ENCODE results near the gene SEPTIN8.

Gene SEPTIN8

GRCh38 chr5:132797651-132798050 is 20.6 kb upstream of the SEPTIN8 start:
- no peaks in the 10 kb centered on the region for H3K27me3 ChIP-seq
- no peaks in the 10 kb centered on the region for H3K4me1 ChIP-seq
- H3K4me2 ChIP-seq, result no peak overlapping the region
- no peaks in the 10 kb centered on the region for H4K20me1 ChIP-seq
- no peak overlapping the region for H3K27ac ChIP-seq
- TF ChIP-seq Cebpa-rat (IDR thresholded peaks at IDR 0.05), result no peak
- no peak overlapping the region for H3K9ac ChIP-seq
- no peaks in the 10 kb centered on the region for H3K9me3 ChIP-seq (replicated peaks in 1 of 11)
- no peaks in the 10 kb centered on the region for H3K36me3 ChIP-seq
- no peak overlapping the region for H3K4me3 ChIP-seq

- no peak overlapping the region for H3K27ac ChIP-seq
- no peak overlapping the region for H3K4me2 ChIP-seq
- H3K36me3 ChIP-seq, result no peaks in the 10 kb centered on the region
Measured at GRCh38 chr5:132791026-132791425, 14.0 kb upstream of the SEPTIN8 start.

GRCh38 chr5:132790201-132790865 is 13.3 kb upstream of the SEPTIN8 start:
- no peak overlapping the region for H3K9ac ChIP-seq
- H3K27ac ChIP-seq, result no peak overlapping the region
- H3K27me3 ChIP-seq, result no peaks in the 10 kb centered on the region
- H3K4me1 ChIP-seq, result peaks cover 3 to 8% (median 7%) of the 10 kb centered on the region in 10 experiments
- TF ChIP-seq Cebpa-rat (IDR thresholded peaks at IDR 0.05), result no peak
- H3K36me3 ChIP-seq, result no peaks in the 10 kb centered on the region
- H4K20me1 ChIP-seq, result no peaks in the 10 kb centered on the region
- no peak overlapping the region for H3K4me2 ChIP-seq
- H3K9me3 ChIP-seq (replicated peaks in 1 of 11), result no peaks in the 10 kb centered on the region
- no peak overlapping the region for H3K4me3 ChIP-seq

More at GRCh38 chr5:132791026-132791425, 14.0 kb upstream of the SEPTIN8 start:
- H3K4me3 ChIP-seq, result no peak overlapping the region
- H3K4me1 ChIP-seq, result peaks cover 0 to 2% (median under 1%) of the 10 kb centered on the region in 10 experiments; a peak in 7 of 20 replicates
- no peaks in the 10 kb centered on the region for H3K27me3 ChIP-seq
- H3K9ac ChIP-seq, result no peak overlapping the region
- H4K20me1 ChIP-seq, result no peaks in the 10 kb centered on the region
- TF ChIP-seq Cebpa-rat (IDR thresholded peaks at IDR 0.05), result no peak
- no peaks in the 10 kb centered on the region for H3K9me3 ChIP-seq (replicated peaks in 1 of 11)

GRCh38 chr5:132788990-132789886 is 12.2 kb upstream of the SEPTIN8 start:
- Histone ChIP-seq H3K4me1 (peaks cover 8 to 15% (median 12%) of the 10 kb centered on the region in 10 experiments), H3K27me3 (no peaks in the 10 kb centered on the region)

GRCh38 chr5:132788508-132788907 is 11.5 kb upstream of the SEPTIN8 start:
- Histone ChIP-seq H3K9ac (no peak overlapping the region), H3K4me2 (no peak overlapping the region), H3K27ac (no peak overlapping the region), H3K9me3 (replicated peaks in 1 of 11) (no peaks in the 10 kb centered on the region), H3K27me3 (no peaks in the 10 kb centered on the region), H4K20me1 (no peaks in the 10 kb centered on the region), H3K4me1 (peaks cover 8 to 15% (median 12%) of the 10 kb centered on the region in 10 experiments), H3K36me3 (no peaks in the 10 kb centered on the region), H3K4me3 (no peak overlapping the region)
- no peak for TF ChIP-seq Cebpa-rat (IDR thresholded peaks at IDR 0.05)

More at GRCh38 chr5:132788990-132789886, 12.2 kb upstream of the SEPTIN8 start:
- no peak overlapping the region for H3K4me2 ChIP-seq
- no peaks in the 10 kb centered on the region for H4K20me1 ChIP-seq
- no peak overlapping the region for H3K4me3 ChIP-seq
- no peak for TF ChIP-seq Cebpa-rat (IDR thresholded peaks at IDR 0.05)
- H3K36me3 ChIP-seq, result no peaks in the 10 kb centered on the region
- no peaks in the 10 kb centered on the region for H3K9me3 ChIP-seq (replicated peaks in 1 of 11)
- no peak overlapping the region for H3K9ac ChIP-seq
- no peak overlapping the region for H3K27ac ChIP-seq

GRCh38 chr5:132787076-132787475 is 10.0 kb upstream of the SEPTIN8 start:
- H4K20me1 ChIP-seq, result no peaks in the 10 kb centered on the region
- H3K9ac ChIP-seq, result no peak overlapping the region
- H3K9me3 ChIP-seq (replicated peaks in 1 of 11), result no peaks in the 10 kb centered on the region
- H3K36me3 ChIP-seq, result no peaks in the 10 kb centered on the region
- no peak for TF ChIP-seq Cebpa-rat (IDR thresholded peaks at IDR 0.05)
- no peaks in the 10 kb centered on the region for H3K27me3 ChIP-seq
- H3K4me2 ChIP-seq, result no peak overlapping the region
- peaks cover 13 to 26% (median 20%) of the 10 kb centered on the region in 10 experiments for H3K4me1 ChIP-seq
- no peak overlapping the region for H3K27ac ChIP-seq
- no peak overlapping the region for H3K4me3 ChIP-seq

GRCh38 chr5:132785864-132786263 is 8.8 kb upstream of the SEPTIN8 start:
- Histone ChIP-seq H3K4me3 (no peak overlapping the region), H4K20me1 (no peaks in the 10 kb centered on the region), H3K4me1 (peaks cover 13 to 33% (median 24%) of the 10 kb centered on the region in 10 experiments), H3K27me3 (no peaks in the 10 kb centered on the region), H3K9me3 (replicated peaks in 1 of 11) (no peaks in the 10 kb centered on the region), H3K4me2 (peak overlapping the region; percentile 47 to 76 (median 60); a peak in 20 of 22 replicates), H3K27ac (no peak overlapping the region), H3K36me3 (no peaks in the 10 kb centered on the region), H3K9ac (no peak overlapping the region)
- no peak for TF ChIP-seq Cebpa-rat (IDR thresholded peaks at IDR 0.05)

GRCh38 chr5:132785365-132785764 is 8.3 kb upstream of the SEPTIN8 start:
- Histone ChIP-seq H3K9ac (no peak overlapping the region), H3K9me3 (replicated peaks in 1 of 11) (no peaks in the 10 kb centered on the region), H4K20me1 (no peaks in the 10 kb centered on the region), H3K36me3 (no peaks in the 10 kb centered on the region), H3K4me3 (no peak overlapping the region), H3K4me2 (peak overlapping the region; percentile 47 to 76 (median 60)), H3K27ac (no peak overlapping the region), H3K27me3 (no peaks in the 10 kb centered on the region), H3K4me1 (peaks cover 13 to 33% (median 24%) of the 10 kb centered on the region in 10 experiments)
- no peak for TF ChIP-seq Cebpa-rat (IDR thresholded peaks at IDR 0.05)

- Histone ChIP-seq H3K4me2 (peak overlapping the region in 8 of 11 experiments; percentile 4 to 78 (median 65); a peak in 13 of 22 replicates), H3K27ac (no peak overlapping the region), H3K4me3 (no peak overlapping the region), H3K9me3 (replicated peaks in 1 of 11) (no peaks in the 10 kb centered on the region), H3K27me3 (peaks cover 22 to 30% (median 23%) of the 10 kb centered on the region in 11 experiments), H3K36me3 (no peaks in the 10 kb centered on the region), H3K9ac (no peak overlapping the region), H3K4me1 (peaks cover 15 to 34% (median 29%) of the 10 kb centered on the region in 10 experiments), H4K20me1 (no peaks in the 10 kb centered on the region)
- no peak for TF ChIP-seq Cebpa-rat (IDR thresholded peaks at IDR 0.05)
Measured at GRCh38 chr5:132782101-132782500, 5.1 kb upstream of the SEPTIN8 start.
